Adrenal gland (tissue), 5 donors: Measurements from ENCODE around the gene TFEB.

ENCODE experiments used
- CTCF ChIP-seq, 6 experiments: fragments of 450-650 bp in 4 of 6; fragments of 200-600 bp in 2 of 6; sonication (generic) in 1 of 6; IDR thresholded peaks; 1 replicate in 5 of 6; 2 replicates in 1 of 6; pipeline versions ENCODE4 v1.5.1 to v1.8.0; 2016 to 2021; ENCODE audit warnings: antibody characterized with exemption in 6 of 6, mild to moderate bottlenecking in 2 of 6, moderate library complexity in 1 of 6
- POLR2A ChIP-seq, 2 donors: fragments of 450-650 bp; IDR thresholded peaks; one replicate each; pipeline ENCODE4 v1.6.1; 2017; ENCODE audit warnings: antibody characterized with exemption in 2 of 2, mild to moderate bottlenecking in 2 of 2, moderate library complexity in 1 of 2
- donor health status: DM: no; HTN: no; CAD: no.

DNA sequence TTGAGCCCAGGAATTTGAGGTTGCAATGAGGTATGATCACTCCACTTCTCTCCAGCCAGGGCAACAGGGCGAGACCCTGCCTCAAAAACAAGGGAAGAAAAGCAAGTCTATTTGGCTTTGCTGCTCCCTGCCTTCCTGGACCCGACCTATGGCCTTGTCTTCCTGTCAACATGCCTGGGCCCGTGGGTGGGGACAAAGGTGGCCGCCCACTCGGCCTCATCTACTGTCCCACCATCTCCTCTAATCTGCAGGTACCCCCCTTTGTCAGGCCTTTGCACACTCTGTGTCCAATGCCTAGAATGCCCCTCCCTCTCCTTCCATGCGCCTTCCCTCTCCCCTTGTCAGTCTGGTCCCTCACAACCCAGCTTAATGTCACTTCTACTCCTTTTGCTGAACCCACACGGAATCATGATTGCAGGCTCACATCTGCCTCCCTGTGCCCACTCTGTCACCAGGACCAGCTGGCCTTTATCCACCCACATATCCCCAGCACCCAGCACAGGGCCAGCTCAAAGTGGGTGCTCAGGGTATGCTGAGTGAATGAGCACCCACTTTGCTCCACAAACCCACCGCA, 56.8 kb downstream of the TFEB start:
- TF ChIP-seq CTCF (IDR thresholded peaks at IDR 0.05) (no peak), POLR2A (IDR thresholded peaks at IDR 0.05) (no peak)
